ENCODE results near the gene ROPN1B.
"Not testable (repeated sequence)": the region's sequence is repeated elsewhere in the genome, so short reads cannot be mapped to it uniquely, and the experiment has no call there.

DNA sequence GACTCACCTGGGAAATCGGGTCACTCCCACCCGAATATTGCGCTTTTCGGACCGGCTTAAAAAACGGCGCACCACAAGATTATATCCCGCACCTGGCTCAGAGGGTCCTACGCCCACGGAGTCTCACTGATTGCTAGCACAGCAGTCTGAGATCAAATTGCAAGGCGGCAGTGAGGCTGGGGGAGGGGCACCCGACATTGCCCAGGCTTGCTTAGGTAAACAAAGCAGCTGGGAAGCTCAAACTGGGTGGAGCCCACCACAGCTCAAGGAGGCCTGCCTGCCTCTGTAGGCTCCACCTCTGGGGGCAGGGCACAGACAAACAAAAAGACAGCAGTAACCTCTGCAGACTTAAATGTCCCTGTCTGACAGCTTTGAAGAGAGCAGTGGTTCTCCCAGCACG is 32.1 kb upstream of the ROPN1B start:
- TF ChIP-seq, protein P1, sequence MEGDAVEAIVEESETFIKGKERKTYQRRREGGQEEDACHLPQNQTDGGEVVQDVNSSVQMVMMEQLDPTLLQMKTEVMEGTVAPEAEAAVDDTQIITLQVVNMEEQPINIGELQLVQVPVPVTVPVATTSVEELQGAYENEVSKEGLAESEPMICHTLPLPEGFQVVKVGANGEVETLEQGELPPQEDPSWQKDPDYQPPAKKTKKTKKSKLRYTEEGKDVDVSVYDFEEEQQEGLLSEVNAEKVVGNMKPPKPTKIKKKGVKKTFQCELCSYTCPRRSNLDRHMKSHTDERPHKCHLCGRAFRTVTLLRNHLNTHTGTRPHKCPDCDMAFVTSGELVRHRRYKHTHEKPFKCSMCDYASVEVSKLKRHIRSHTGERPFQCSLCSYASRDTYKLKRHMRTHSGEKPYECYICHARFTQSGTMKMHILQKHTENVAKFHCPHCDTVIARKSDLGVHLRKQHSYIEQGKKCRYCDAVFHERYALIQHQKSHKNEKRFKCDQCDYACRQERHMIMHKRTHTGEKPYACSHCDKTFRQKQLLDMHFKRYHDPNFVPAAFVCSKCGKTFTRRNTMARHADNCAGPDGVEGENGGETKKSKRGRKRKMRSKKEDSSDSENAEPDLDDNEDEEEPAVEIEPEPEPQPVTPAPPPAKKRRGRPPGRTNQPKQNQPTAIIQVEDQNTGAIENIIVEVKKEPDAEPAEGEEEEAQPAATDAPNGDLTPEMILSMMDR (IDR thresholded peaks at IDR 0.05; ENCODE audit: insufficient read depth, low read length) = not testable (repeated sequence)
- TF ChIP-seq, protein P2, sequence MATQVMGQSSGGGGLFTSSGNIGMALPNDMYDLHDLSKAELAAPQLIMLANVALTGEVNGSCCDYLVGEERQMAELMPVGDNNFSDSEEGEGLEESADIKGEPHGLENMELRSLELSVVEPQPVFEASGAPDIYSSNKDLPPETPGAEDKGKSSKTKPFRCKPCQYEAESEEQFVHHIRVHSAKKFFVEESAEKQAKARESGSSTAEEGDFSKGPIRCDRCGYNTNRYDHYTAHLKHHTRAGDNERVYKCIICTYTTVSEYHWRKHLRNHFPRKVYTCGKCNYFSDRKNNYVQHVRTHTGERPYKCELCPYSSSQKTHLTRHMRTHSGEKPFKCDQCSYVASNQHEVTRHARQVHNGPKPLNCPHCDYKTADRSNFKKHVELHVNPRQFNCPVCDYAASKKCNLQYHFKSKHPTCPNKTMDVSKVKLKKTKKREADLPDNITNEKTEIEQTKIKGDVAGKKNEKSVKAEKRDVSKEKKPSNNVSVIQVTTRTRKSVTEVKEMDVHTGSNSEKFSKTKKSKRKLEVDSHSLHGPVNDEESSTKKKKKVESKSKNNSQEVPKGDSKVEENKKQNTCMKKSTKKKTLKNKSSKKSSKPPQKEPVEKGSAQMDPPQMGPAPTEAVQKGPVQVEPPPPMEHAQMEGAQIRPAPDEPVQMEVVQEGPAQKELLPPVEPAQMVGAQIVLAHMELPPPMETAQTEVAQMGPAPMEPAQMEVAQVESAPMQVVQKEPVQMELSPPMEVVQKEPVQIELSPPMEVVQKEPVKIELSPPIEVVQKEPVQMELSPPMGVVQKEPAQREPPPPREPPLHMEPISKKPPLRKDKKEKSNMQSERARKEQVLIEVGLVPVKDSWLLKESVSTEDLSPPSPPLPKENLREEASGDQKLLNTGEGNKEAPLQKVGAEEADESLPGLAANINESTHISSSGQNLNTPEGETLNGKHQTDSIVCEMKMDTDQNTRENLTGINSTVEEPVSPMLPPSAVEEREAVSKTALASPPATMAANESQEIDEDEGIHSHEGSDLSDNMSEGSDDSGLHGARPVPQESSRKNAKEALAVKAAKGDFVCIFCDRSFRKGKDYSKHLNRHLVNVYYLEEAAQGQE (IDR thresholded peaks at IDR 0.05; ENCODE audit: insufficient replicate concordance, low read depth) = not testable (repeated sequence)
- TF ChIP-seq GABPA (IDR thresholded peaks at IDR 0.05; ENCODE audit: low read depth); POLR2AphosphoS5 (IDR thresholded peaks at IDR 0.05; ENCODE audit: low read depth); SPI1 (IDR thresholded peaks at IDR 0.05; ENCODE audit: borderline replicate concordance, low read depth): not testable (repeated sequence)
